ENCODE data around the gene SEC14L6.

DNA sequence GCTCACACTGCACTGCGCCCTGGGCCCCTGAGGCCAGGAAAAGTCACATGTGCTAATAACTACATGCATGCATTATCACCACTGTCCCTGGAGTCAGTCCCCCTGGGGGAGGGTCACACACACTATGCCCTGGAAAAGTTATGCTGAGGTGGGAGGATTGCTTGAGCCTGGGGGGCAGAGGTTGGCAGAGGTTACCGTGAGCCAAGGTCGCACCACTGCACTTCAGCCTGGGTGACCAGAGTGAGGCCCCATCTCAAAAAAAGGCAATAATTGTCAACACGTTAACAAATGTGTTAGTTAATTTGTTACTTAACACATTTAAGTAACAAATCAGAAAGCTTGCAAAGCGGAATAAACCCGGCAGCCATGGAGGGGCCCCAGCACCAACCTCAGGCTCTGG lies 13.3 kb upstream of the SEC14L6 start:
- no peak for TF ChIP-seq EP300 (IDR thresholded peaks at IDR 0.05)
- no peak for TF ChIP-seq POLR2A (IDR thresholded peaks at IDR 0.05)
- TF ChIP-seq, protein P1, sequence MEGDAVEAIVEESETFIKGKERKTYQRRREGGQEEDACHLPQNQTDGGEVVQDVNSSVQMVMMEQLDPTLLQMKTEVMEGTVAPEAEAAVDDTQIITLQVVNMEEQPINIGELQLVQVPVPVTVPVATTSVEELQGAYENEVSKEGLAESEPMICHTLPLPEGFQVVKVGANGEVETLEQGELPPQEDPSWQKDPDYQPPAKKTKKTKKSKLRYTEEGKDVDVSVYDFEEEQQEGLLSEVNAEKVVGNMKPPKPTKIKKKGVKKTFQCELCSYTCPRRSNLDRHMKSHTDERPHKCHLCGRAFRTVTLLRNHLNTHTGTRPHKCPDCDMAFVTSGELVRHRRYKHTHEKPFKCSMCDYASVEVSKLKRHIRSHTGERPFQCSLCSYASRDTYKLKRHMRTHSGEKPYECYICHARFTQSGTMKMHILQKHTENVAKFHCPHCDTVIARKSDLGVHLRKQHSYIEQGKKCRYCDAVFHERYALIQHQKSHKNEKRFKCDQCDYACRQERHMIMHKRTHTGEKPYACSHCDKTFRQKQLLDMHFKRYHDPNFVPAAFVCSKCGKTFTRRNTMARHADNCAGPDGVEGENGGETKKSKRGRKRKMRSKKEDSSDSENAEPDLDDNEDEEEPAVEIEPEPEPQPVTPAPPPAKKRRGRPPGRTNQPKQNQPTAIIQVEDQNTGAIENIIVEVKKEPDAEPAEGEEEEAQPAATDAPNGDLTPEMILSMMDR (IDR thresholded peaks at IDR 0.05), result no peak
